ENCODE results near the gene DNASE1.
A peak's percentile ranks its signal among the peaks of the same experiment; 100 is the strongest.

The DNASE1 gene

DNA sequence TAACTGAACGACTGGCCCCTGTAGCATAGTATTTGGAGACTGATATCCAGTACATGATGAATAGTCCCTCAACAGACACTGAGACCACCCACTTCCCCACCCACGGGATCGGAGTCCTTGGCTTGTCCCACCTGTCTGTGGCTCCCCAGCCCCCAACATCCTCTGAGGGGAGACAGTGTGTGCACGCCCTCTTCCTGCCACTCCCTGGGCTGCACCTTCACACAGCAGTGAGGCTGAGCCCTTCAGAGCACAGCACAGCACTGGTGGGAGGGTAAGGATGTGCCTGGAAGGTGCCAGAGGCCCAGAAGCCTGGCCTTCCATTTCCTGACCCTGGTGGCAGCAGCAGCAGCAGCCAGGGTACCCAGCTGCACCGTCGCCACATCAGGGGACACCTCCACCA is 11.0 kb downstream of the DNASE1 start:
- peaks cover 46 to 87% of the 10 kb centered on the region in 2 donors for H3K36me3 ChIP-seq (replicated peaks in 1 of 2; ENCODE audit: control insufficient read depth in 2 of 2, insufficient read depth in 2 of 2, low read length in 2 of 2)
- WGBS, 2 donors (ENCODE audit: extremely low coverage in 2 of 2, insufficient read length in 2 of 2, insufficient replicate concordance in 1 of 2) = no CpG with 5 or more reads among the region's 6 CpGs

DNA sequence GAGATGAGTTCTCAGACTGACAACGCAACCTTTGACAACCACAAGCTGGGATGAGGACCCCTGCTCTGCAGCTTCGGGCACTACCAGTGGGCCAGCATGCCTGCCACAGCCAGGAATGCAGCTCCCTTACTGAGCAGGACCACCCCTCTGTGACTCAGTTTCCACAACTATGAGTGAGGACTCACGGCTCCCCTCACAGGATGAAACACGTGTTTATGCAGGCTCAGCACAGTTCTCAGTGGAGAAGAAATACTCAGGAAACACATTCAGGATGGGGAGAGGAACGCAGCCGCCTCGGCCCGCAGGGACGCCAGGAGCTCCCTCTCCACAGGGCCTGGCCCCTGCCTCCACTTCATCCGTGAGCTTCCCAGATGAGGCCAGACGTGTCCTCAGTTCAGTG is 14.1 kb downstream of the DNASE1 start:
- no peak overlapping the region for H3K9ac ChIP-seq (ENCODE audit: low read depth, low read length, poor library complexity)
- no peak overlapping the region for H2BK15ac ChIP-seq (ENCODE audit: low read length)
- H3K4me1 ChIP-seq (ENCODE audit: control insufficient read depth in 2 of 2, insufficient read depth in 1 of 2, low read depth in 1 of 2, low read length in 2 of 2) = no peaks in the 10 kb centered on the region
- no peak overlapping the region for H3K4me2 ChIP-seq (ENCODE audit: insufficient read depth, low read length, poor library complexity, severe bottlenecking)
- H2AFZ ChIP-seq (ENCODE audit: low read length) = no peak overlapping the region
- H3K36me3 ChIP-seq (replicated peaks in 1 of 2; ENCODE audit: control insufficient read depth in 2 of 2, insufficient read depth in 2 of 2, low read length in 2 of 2) = peaks cover 39 to 86% of the 10 kb centered on the region in 2 donors
- H3K4ac ChIP-seq (ENCODE audit: low read length) = no peak overlapping the region
- no peak overlapping the region for H2BK12ac ChIP-seq (ENCODE audit: low read length)
- no peak overlapping the region for H3K18ac ChIP-seq (ENCODE audit: low read length)
- H4K8ac ChIP-seq (ENCODE audit: low read depth, low read length) = no peak overlapping the region
- no CpG with 5 or more reads among the region's 11 CpGs for WGBS, 2 donors (ENCODE audit: extremely low coverage in 2 of 2, insufficient read length in 2 of 2, insufficient replicate concordance in 1 of 2)
- no peak overlapping the region for H2BK120ac ChIP-seq (ENCODE audit: low read depth, low read length)
- no peak for DNase-seq (ENCODE audit: low spot score)
- H3K4me3 ChIP-seq (ENCODE audit: low read length in 2 of 2) = no peak overlapping the region
- peaks cover 1 to 11% of the 10 kb centered on the region in 2 donors for H3K9me3 ChIP-seq (replicated peaks in 1 of 2; ENCODE audit: control insufficient read depth in 2 of 2, insufficient read depth in 1 of 2, low read depth in 1 of 2, low read length in 2 of 2)
- no peak overlapping the region for H3K23ac ChIP-seq (ENCODE audit: low read depth, low read length, poor library complexity)
- H3K79me1 ChIP-seq (ENCODE audit: low read depth, low read length) = peaks cover 7% of the 10 kb centered on the region
- no peak overlapping the region for H4K91ac ChIP-seq (ENCODE audit: low read depth, low read length, poor library complexity)
- H3K27ac ChIP-seq (replicated peaks; ENCODE audit: low read length) = no peak overlapping the region
- peak overlapping the region; percentile 67 for H3K14ac ChIP-seq (ENCODE audit: low read length)
- no peak overlapping the region for H2BK5ac ChIP-seq (ENCODE audit: low read length)
- no peaks in the 10 kb centered on the region for H3K27me3 ChIP-seq (ENCODE audit: control insufficient read depth in 3 of 3, insufficient read depth in 3 of 3, low read depth in 1 of 3, low read length in 3 of 3)
- H2AK5ac ChIP-seq (ENCODE audit: low read depth, low read length) = no peak overlapping the region

More for the DNA sequence above, 11.0 kb downstream of the DNASE1 start:
- peaks cover 3% of the 10 kb centered on the region for H3K79me1 ChIP-seq (ENCODE audit: low read depth, low read length)
- H3K4me2 ChIP-seq (ENCODE audit: insufficient read depth, low read length, poor library complexity, severe bottlenecking) = no peak overlapping the region
- no peak overlapping the region for H3K4me3 ChIP-seq (ENCODE audit: low read length in 2 of 2)
- no peak overlapping the region for H4K91ac ChIP-seq (ENCODE audit: low read depth, low read length, poor library complexity)
- H2AK5ac ChIP-seq (ENCODE audit: low read depth, low read length) = no peak overlapping the region
- H3K9ac ChIP-seq (ENCODE audit: low read depth, low read length, poor library complexity) = no peak overlapping the region
- no peak for DNase-seq (ENCODE audit: low spot score)
- no peak overlapping the region for H2BK5ac ChIP-seq (ENCODE audit: low read length)
- no peak overlapping the region for H3K14ac ChIP-seq (ENCODE audit: low read length)
- H3K27ac ChIP-seq (replicated peaks; ENCODE audit: low read length) = no peak overlapping the region
- H3K4ac ChIP-seq (ENCODE audit: low read length) = no peak overlapping the region
- H2BK12ac ChIP-seq (ENCODE audit: low read length) = peak overlapping the region; percentile 24
- H3K18ac ChIP-seq (ENCODE audit: low read length) = no peak overlapping the region
- H2BK15ac ChIP-seq (ENCODE audit: low read length) = no peak overlapping the region
- peak overlapping the region; percentile 52 for H4K8ac ChIP-seq (ENCODE audit: low read depth, low read length)
- H2BK120ac ChIP-seq (ENCODE audit: low read depth, low read length) = no peak overlapping the region
- H3K4me1 ChIP-seq (ENCODE audit: control insufficient read depth in 2 of 2, insufficient read depth in 1 of 2, low read depth in 1 of 2, low read length in 2 of 2) = no peaks in the 10 kb centered on the region
- H3K23ac ChIP-seq (ENCODE audit: low read depth, low read length, poor library complexity) = peak overlapping the region; percentile 80
- no peak overlapping the region for H2AFZ ChIP-seq (ENCODE audit: low read length)
- no peaks in the 10 kb centered on the region for H3K27me3 ChIP-seq (ENCODE audit: control insufficient read depth in 3 of 3, insufficient read depth in 3 of 3, low read depth in 1 of 3, low read length in 3 of 3)
- H3K9me3 ChIP-seq (replicated peaks in 1 of 2; ENCODE audit: control insufficient read depth in 2 of 2, insufficient read depth in 1 of 2, low read depth in 1 of 2, low read length in 2 of 2) = peaks cover 0 to 11% of the 10 kb centered on the region in 2 donors

DNA sequence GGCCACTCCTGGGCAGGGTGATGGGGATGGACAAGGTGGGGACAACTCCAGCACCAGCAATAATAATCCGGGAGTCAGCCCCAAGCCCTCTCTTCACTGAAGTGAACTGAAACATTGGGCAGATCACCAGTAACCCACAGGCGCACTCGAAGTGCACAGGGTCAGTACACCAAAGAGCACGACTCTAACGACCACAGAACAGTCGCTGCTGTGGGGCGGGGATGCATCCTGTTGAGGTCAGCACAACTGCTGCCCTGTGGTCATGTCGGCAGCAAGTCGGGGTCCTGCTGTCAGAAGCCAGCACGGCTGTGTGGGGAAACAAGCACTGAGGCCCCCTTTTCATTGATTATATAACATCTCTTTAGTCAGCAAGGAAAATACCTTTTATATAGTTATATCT is 14.6 kb downstream of the DNASE1 start:
- Histone ChIP-seq H3K4me3 (ENCODE audit: low read length in 2 of 2) (no peak overlapping the region), H2BK12ac (ENCODE audit: low read length) (no peak overlapping the region), H3K9me3 (replicated peaks in 1 of 2; ENCODE audit: control insufficient read depth in 2 of 2, insufficient read depth in 1 of 2, low read depth in 1 of 2, low read length in 2 of 2) (peaks cover 1 to 11% of the 10 kb centered on the region in 2 donors), H3K18ac (ENCODE audit: low read length) (no peak overlapping the region), H4K91ac (ENCODE audit: low read depth, low read length, poor library complexity) (no peak overlapping the region), H4K8ac (ENCODE audit: low read depth, low read length) (no peak overlapping the region), H2BK15ac (ENCODE audit: low read length) (no peak overlapping the region), H3K36me3 (replicated peaks in 1 of 2; ENCODE audit: control insufficient read depth in 2 of 2, insufficient read depth in 2 of 2, low read length in 2 of 2) (peaks cover 43 to 87% of the 10 kb centered on the region in 2 donors), H3K27ac (replicated peaks; ENCODE audit: low read length) (no peak overlapping the region), H3K4me2 (ENCODE audit: insufficient read depth, low read length, poor library complexity, severe bottlenecking) (no peak overlapping the region), H2BK5ac (ENCODE audit: low read length) (no peak overlapping the region), H3K23ac (ENCODE audit: low read depth, low read length, poor library complexity) (no peak overlapping the region), H2AFZ (ENCODE audit: low read length) (no peak overlapping the region), H3K4me1 (ENCODE audit: control insufficient read depth in 2 of 2, insufficient read depth in 1 of 2, low read depth in 1 of 2, low read length in 2 of 2) (no peaks in the 10 kb centered on the region), H3K4ac (ENCODE audit: low read length) (no peak overlapping the region), H3K9ac (ENCODE audit: low read depth, low read length, poor library complexity) (no peak overlapping the region), H2AK5ac (ENCODE audit: low read depth, low read length) (no peak overlapping the region), H3K14ac (ENCODE audit: low read length) (peak overlapping the region; percentile 67), H3K27me3 (ENCODE audit: control insufficient read depth in 3 of 3, insufficient read depth in 3 of 3, low read depth in 1 of 3, low read length in 3 of 3) (no peaks in the 10 kb centered on the region), H2BK120ac (ENCODE audit: low read depth, low read length) (no peak overlapping the region), H3K79me1 (ENCODE audit: low read depth, low read length) (peaks cover 7% of the 10 kb centered on the region)
- WGBS, 2 donors (ENCODE audit: extremely low coverage in 2 of 2, insufficient read length in 2 of 2, insufficient replicate concordance in 1 of 2) = no CpG with 5 or more reads among the region's 10 CpGs
- DNase-seq (ENCODE audit: low spot score) = no peak

DNA sequence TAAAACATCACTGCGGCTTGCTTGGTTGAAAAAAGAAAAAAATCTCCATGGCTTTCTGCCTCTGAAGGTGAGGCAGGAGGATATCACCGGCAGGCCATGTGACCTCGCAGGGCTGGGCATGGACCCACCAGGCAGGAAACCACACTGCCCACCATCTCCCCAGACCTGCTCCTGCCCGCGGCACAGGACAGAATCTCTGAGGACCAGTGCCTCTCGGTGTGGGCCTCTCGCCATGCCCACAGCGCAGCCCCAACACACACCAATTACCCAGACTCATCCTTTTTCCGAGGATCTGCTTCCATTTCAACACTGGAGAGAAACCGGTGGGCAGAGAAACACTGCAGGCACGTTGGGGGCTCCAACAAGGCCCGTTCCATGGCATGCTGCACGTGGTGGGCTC is 16.2 kb downstream of the DNASE1 start:
- Histone ChIP-seq H3K18ac (ENCODE audit: low read length) (no peak overlapping the region), H2BK15ac (ENCODE audit: low read length) (no peak overlapping the region), H3K9me3 (replicated peaks in 1 of 2; ENCODE audit: control insufficient read depth in 2 of 2, insufficient read depth in 1 of 2, low read depth in 1 of 2, low read length in 2 of 2) (peaks cover 4 to 11% of the 10 kb centered on the region in 2 donors), H2AK5ac (ENCODE audit: low read depth, low read length) (no peak overlapping the region), H3K23ac (ENCODE audit: low read depth, low read length, poor library complexity) (no peak overlapping the region), H3K9ac (ENCODE audit: low read depth, low read length, poor library complexity) (no peak overlapping the region), H3K4me2 (ENCODE audit: insufficient read depth, low read length, poor library complexity, severe bottlenecking) (no peak overlapping the region), H4K91ac (ENCODE audit: low read depth, low read length, poor library complexity) (no peak overlapping the region), H3K4me3 (ENCODE audit: low read length in 2 of 2) (no peak overlapping the region), H3K36me3 (replicated peaks in 1 of 2; ENCODE audit: control insufficient read depth in 2 of 2, insufficient read depth in 2 of 2, low read length in 2 of 2) (peaks cover 47 to 87% of the 10 kb centered on the region in 2 donors), H2BK120ac (ENCODE audit: low read depth, low read length) (no peak overlapping the region), H2BK12ac (ENCODE audit: low read length) (no peak overlapping the region), H3K4me1 (ENCODE audit: control insufficient read depth in 2 of 2, insufficient read depth in 1 of 2, low read depth in 1 of 2, low read length in 2 of 2) (peaks cover 3 to 4% of the 10 kb centered on the region in 2 donors), H3K79me1 (ENCODE audit: low read depth, low read length) (peaks cover 4% of the 10 kb centered on the region), H4K8ac (ENCODE audit: low read depth, low read length) (no peak overlapping the region), H3K27ac (replicated peaks; ENCODE audit: low read length) (no peak overlapping the region), H3K27me3 (ENCODE audit: control insufficient read depth in 3 of 3, insufficient read depth in 3 of 3, low read depth in 1 of 3, low read length in 3 of 3) (no peaks in the 10 kb centered on the region), H3K4ac (ENCODE audit: low read length) (no peak overlapping the region), H2AFZ (ENCODE audit: low read length) (no peak overlapping the region), H3K14ac (ENCODE audit: low read length) (no peak overlapping the region), H2BK5ac (ENCODE audit: low read length) (no peak overlapping the region)
- no peak for DNase-seq (ENCODE audit: low spot score)
- WGBS, 2 donors (ENCODE audit: extremely low coverage in 2 of 2, insufficient read length in 2 of 2, insufficient replicate concordance in 1 of 2) = no CpG with 5 or more reads among the region's 13 CpGs
